GM19025 (cell line): ENCODE results near the gene PPP2R5A.

Experiments
- ATAC-seq: cut with Tn5 transposase; IDR thresholded peaks from one replicate; pipeline ENCODE4 v1.9.1; 2021; ENCODE audit warnings: mild to moderate bottlenecking, low read depth, moderate library complexity; ENCODE audit not compliant: unreplicated experiment

PPP2R5A gene

GRCh38 chr1:212284744-212285684 lies at the start of gene PPP2R5A:
Gene PPP2R5A (plus strand): TSS chr1:212285410. CDS start chr1:212286111, 701 bp downstream.
- peak; percentile 89 for ATAC-seq

- ATAC-seq = no peak
Observed at GRCh38 chr1:212235857-212236256, 49.4 kb upstream of the PPP2R5A start.

GRCh38 chr1:212236664-212237220 lies 48.5 kb upstream of the PPP2R5A start:
- no peak for ATAC-seq

DNA sequence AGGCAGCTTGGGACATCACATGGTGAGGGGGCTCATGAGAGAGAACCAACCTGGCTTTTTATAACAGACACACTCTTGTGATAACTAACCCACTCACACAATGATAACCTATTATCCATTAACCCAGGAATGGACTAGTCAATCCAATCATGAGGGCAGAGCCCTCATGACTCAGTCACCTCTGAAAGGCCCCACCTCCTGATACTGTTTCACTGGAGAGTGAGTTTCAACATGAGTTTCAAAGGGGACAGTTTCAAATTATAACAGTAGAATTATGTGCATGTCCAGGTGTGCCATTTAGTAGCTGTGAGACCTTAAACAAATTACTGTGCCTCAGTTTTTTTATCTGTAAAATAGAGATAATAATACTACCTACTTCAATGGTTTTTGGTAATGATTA lies 47.6 kb upstream of the PPP2R5A start:
- ATAC-seq = peak; percentile 91

- no peak for ATAC-seq
Observed at GRCh38 chr1:212238552-212238951, 46.7 kb upstream of the PPP2R5A start.

DNA sequence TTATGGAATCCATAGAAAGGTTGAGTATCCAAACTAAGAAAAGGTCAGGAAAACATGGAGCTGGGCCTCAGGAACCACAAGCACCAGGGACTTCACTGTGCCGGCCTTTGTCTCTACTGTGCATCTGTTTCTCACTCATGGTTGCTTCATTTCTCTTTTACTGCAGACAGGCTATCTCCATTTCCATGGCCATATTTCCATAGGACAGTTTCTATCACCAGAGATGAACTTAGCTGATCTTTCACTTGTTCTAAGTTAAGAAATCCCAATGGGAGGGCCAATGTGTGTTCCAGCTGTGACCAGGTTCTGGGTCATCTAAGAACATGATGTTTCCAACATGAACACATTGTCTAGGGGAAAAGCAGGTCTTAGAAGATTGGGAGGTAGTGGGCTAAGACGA lies 43.7 kb upstream of the PPP2R5A start:
- ATAC-seq = no peak

DNA sequence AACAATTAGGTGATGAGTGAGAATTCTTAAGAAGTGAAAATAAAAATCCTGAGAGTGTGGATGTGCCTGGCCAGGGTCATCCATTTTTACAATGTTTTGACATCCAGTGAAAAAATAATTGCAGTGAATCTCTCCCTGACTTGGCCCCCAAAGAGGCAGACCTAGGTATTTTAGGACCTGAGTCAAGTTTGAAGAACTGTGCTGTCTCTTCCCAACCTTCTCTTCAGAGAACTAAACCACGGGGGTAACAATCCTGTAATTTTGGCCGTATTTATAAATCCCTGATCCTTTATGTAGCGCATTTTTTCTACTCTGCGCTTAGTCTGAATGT lies 43.3 kb upstream of the PPP2R5A start:
- no peak for ATAC-seq

DNA sequence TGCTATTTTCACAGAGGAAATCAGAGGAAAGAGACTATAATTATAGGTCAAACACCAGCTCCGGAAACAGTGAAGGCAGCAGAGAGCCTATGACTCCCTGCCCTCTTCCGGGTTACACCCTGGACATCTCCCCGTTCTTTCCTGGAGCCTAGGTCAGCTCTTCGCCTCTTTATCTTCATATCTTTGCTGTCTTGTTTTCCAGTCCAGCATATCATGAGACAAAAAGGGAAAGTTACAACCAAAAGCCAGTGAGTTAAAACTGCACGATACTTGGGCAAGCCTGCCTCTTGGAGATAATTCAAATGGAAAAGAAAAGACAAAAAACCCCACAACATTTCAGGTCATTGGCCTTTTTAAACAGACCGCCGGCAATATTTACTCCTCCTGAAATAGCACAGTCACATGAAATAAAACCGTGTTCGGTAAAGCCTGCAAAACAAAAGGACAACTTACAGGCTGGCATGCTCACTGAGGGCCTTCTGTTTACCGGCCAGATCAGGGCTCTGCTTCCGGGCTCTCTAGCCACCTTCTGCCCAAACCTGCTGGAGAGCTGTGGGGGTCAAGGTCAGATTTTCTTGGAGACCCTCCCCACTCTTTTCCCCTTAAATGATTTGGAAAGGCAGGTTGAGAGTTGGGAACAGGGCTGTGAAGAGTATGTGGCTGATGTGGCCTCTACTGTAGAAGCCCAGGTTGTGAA lies 42.8 kb upstream of the PPP2R5A start:
- ATAC-seq = no peak

- no peak for ATAC-seq
Observed at GRCh38 chr1:212242985-212243308, 42.3 kb upstream of the PPP2R5A start.

- no peak for ATAC-seq
Observed at GRCh38 chr1:212244441-212244840, 40.8 kb upstream of the PPP2R5A start.

DNA sequence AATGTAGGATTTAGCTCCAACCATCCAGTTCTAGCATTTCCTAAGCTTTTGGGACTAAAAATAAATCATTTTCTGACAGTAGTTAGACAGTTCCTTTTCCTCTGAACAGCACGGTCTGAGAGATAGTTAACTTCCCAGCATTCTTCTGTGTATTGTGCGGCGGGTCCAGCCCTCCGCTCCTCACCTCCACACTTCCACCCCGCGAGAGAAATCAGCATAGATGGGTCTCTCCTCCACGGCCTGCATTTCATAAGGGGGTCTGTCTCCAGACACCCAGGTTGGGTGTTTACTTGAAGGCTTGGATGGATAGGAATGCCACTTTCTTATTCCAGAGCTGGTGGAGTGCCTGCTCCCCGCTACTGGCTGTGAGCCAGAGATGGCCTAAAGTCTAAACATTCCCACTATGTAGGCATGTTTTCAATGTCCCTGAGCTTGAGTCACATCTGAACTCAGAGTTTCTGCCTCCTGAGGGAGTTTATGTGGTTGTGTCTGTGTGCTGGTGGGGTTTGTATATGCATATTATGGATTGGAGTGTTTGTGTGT lies 38.0 kb upstream of the PPP2R5A start:
- ATAC-seq = no peak

- no peak for ATAC-seq
Observed at GRCh38 chr1:212247988-212248387, 37.2 kb upstream of the PPP2R5A start.

- no peak for ATAC-seq
Observed at GRCh38 chr1:212254853-212255363, 30.3 kb upstream of the PPP2R5A start.

- ATAC-seq = no peak
Observed at GRCh38 chr1:212255705-212256307, 29.4 kb upstream of the PPP2R5A start.

DNA sequence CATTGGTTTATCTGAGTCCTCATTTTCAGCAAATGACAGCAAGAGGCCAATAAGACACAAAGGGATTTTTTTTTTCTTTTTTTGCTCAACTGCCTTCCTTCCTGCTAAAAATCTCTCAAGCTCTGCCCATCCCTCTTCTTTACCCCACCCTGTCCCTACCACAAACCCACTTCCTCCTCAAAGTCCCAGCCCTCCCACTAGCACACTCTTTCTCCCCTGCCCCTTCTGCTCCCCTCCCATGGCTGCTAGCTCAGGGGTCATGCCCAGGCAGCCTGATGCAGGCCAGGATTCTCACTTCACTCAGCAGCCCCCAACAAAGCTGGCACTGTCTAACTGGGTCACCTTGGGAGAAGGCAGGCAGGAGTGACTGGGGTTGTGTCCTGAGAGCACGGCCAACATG lies 28.8 kb upstream of the PPP2R5A start:
- no peak for ATAC-seq

- no peak for ATAC-seq
Observed at GRCh38 chr1:212257157-212257556, 28.1 kb upstream of the PPP2R5A start.

DNA sequence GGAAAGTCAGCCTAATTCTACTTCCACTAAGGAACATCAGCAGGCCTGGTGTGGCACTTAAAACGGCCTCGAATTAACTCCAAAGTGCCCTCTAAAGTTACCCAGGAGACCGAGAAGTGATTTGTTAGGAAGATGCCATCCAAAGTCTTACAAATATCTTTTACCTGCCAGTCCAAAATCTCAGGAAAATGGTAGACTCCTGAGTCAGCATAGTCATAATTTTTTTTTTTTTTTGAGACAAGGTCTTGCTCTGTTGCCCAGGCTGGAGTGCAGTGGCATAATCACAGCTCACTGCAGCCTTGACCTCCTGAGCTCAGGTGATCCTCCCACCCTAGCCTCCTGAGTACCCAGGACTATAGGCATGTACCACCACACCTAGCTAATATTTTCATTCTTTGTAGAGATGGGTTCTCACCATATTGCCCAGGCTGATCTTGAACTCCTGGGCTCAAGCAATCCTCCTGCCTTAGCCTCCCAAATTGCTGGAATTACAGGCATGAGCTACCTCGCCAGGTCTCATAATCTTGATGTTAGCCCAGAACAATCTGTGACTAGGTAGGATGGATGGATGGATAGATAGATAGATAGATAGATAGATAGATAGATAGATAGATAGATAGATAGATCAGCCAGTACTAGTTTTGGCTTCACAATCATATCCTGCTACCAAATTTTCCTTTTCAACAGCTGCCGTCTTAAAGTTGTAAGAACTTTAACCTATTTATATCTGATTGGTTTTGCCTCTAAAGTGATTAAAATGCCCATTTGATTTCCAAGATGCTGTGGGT lies 25.3 kb upstream of the PPP2R5A start:
- ATAC-seq = no peak

DNA sequence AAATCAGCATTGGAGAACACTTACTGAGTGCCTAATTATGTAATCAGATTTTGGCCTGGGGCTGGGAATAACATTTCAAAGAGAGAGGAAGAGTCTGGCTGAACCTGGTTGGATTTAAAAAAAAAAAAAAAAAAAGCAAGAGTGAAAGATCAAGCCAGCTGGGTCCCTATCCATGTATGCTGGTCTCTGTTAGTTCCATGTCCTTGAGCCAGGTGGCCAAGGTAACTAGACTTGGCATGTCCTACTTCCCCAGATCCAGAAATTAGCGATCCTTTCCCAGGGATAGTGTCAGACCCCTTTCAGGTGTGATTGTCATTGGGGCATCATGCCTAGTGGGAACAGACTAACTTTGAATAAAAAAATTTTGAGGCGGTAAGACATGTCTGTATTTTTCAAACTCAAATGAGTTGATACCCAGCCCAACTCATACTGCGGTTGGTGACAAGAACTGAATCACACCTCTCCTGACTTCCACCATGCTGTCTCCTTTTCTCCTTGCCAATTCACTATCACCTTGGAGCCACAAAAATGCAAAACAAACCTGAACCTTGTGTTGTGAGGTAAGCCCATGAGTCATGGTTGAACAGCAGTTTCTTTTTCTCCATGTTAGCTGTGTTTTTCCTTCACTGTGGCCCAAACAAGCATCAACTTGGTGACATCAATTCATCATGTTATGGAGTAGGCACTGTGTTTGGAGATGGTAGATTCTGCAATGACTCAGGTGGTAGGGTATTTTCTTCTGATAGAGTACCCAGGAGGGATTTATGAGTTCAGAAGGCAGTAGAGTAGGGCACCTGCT lies 24.5 kb upstream of the PPP2R5A start:
- ATAC-seq = no peak

DNA sequence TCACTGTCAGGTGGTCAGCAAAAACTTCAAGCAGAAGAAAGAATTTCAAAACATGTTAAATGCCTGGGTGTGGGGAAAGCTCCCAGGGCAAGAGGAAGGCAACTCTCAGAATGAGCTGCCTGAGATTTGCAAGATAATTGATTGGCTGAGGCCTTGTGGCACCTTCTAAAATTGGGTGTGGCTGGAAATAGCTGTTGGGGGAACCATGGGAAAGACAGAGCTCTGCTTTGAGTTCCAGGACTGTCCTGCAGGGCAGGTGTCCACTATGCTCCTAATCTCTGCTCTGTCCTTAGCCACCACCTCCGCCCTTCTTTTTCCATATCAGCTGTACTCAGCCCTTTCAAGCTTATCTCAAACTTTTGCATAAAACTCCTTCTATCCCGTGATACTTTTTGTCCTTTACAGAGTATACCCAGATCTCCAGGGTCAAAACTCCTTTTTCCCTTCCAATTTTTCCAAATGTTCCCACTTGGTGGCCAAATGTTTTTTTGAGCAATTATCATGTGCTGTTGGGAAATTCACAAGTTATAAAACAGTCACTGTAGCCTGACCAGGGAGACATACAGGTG lies 23.8 kb upstream of the PPP2R5A start:
- no peak for ATAC-seq
